HEK293 (cell line): ENCODE data around the gene TNFAIP8L2.

ENCODE experiments used
- GLIS1 ChIP-seq: fragments of 450-650 bp; formaldehyde crosslinking; IDR thresholded peaks from 2 replicates; pipeline ENCODE4 v1.5.1; 2016; ENCODE audit warnings: missing biosample characterization, missing genetic modification characterization
- MYNN ChIP-seq: fragments of 450-650 bp; formaldehyde crosslinking; IDR thresholded peaks from 2 replicates; pipeline ENCODE4 v1.5.1; 2016; ENCODE audit warnings: missing biosample characterization, missing genetic modification characterization, borderline replicate concordance
- YY1 ChIP-seq: fragments of 450-650 bp; formaldehyde crosslinking; IDR thresholded peaks from 2 replicates; pipeline ENCODE4 v1.5.1; 2018; ENCODE audit warnings: missing biosample characterization, missing genetic modification characterization
- ZNF175 ChIP-seq: fragments of 450-650 bp; formaldehyde crosslinking; IDR thresholded peaks from 2 replicates; pipeline ENCODE4 v1.5.1; 2016; ENCODE audit warnings: missing biosample characterization, missing genetic modification characterization
- TF ChIP-seq, protein P1 (sequence below): fragments of 450-650 bp; formaldehyde crosslinking; IDR thresholded peaks from 2 replicates; pipeline ENCODE4 v1.5.1; 2016; ENCODE audit warnings: missing biosample characterization, missing genetic modification characterization
- TF ChIP-seq, protein P2 (sequence below): sonication (generic); formaldehyde crosslinking; IDR thresholded peaks from 2 replicates; pipeline ENCODE4 v1.8.1; 2022; ENCODE audit warnings: mild to moderate bottlenecking, moderate library complexity, missing genetic modification reagents
- TF ChIP-seq, protein P3 (sequence below): fragments of 450-650 bp; formaldehyde crosslinking; IDR thresholded peaks from 2 replicates; pipeline ENCODE4 v1.5.1; 2016; ENCODE audit warnings: missing biosample characterization, missing genetic modification characterization

DNA sequence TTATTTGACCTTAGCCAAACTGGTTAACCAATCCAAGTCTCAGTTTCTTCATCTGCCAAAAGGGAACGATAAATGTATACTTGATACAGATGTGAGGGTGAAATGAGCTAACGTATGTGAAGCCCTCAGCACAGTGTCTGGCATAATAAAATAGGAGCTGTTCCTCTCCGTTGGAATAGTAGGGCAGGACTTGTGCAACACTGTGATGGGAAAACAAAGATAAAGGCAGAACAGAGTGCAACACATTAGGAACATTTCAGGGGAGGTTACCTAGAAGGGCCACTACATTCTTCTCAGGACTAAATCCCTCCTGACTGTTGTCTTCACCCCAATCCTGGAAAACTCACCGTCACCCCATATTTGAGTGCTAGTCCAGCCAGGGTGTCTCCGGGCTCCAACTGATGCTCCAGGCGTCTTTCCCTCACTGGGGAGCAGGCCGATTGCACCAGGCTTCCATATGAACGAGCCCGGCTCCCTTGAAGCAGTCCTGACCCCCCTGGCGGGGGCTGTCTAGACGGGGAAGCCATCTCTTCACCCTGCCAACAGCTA is 8.4 kb downstream of the TNFAIP8L2 start:
- TF ChIP-seq, protein P1, sequence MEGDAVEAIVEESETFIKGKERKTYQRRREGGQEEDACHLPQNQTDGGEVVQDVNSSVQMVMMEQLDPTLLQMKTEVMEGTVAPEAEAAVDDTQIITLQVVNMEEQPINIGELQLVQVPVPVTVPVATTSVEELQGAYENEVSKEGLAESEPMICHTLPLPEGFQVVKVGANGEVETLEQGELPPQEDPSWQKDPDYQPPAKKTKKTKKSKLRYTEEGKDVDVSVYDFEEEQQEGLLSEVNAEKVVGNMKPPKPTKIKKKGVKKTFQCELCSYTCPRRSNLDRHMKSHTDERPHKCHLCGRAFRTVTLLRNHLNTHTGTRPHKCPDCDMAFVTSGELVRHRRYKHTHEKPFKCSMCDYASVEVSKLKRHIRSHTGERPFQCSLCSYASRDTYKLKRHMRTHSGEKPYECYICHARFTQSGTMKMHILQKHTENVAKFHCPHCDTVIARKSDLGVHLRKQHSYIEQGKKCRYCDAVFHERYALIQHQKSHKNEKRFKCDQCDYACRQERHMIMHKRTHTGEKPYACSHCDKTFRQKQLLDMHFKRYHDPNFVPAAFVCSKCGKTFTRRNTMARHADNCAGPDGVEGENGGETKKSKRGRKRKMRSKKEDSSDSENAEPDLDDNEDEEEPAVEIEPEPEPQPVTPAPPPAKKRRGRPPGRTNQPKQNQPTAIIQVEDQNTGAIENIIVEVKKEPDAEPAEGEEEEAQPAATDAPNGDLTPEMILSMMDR (tag by site-specific recombination), result no peak
- TF ChIP-seq YY1 (tag by site-specific recombination) (no peak), ZNF175 (tag by site-specific recombination) (no peak), MYNN (tag by site-specific recombination) (no peak), GLIS1 (tag by site-specific recombination) (peak; percentile 57)
- TF ChIP-seq, protein P2, sequence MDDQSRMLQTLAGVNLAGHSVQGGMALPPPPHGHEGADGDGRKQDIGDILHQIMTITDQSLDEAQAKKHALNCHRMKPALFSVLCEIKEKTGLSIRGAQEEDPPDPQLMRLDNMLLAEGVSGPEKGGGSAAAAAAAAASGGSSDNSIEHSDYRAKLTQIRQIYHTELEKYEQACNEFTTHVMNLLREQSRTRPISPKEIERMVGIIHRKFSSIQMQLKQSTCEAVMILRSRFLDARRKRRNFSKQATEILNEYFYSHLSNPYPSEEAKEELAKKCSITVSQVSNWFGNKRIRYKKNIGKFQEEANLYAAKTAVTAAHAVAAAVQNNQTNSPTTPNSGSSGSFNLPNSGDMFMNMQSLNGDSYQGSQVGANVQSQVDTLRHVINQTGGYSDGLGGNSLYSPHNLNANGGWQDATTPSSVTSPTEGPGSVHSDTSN (CRISPR knock-in tag), result no peak
- TF ChIP-seq, protein P3, sequence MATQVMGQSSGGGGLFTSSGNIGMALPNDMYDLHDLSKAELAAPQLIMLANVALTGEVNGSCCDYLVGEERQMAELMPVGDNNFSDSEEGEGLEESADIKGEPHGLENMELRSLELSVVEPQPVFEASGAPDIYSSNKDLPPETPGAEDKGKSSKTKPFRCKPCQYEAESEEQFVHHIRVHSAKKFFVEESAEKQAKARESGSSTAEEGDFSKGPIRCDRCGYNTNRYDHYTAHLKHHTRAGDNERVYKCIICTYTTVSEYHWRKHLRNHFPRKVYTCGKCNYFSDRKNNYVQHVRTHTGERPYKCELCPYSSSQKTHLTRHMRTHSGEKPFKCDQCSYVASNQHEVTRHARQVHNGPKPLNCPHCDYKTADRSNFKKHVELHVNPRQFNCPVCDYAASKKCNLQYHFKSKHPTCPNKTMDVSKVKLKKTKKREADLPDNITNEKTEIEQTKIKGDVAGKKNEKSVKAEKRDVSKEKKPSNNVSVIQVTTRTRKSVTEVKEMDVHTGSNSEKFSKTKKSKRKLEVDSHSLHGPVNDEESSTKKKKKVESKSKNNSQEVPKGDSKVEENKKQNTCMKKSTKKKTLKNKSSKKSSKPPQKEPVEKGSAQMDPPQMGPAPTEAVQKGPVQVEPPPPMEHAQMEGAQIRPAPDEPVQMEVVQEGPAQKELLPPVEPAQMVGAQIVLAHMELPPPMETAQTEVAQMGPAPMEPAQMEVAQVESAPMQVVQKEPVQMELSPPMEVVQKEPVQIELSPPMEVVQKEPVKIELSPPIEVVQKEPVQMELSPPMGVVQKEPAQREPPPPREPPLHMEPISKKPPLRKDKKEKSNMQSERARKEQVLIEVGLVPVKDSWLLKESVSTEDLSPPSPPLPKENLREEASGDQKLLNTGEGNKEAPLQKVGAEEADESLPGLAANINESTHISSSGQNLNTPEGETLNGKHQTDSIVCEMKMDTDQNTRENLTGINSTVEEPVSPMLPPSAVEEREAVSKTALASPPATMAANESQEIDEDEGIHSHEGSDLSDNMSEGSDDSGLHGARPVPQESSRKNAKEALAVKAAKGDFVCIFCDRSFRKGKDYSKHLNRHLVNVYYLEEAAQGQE (tag by site-specific recombination), result no peak
